Nasal cavity respiratory epithelium epithelial cell of viscerocranial mucosa (primary cell): Measurements from ENCODE around the gene CLIP1. TPM values are rescaled to one million over a fixed set of nuclear protein-coding genes. Genes with fewer than 3 reads are reported as not detected.

Source experiments
- total RNA-seq: library from RNA; depleted of rRNA; stranded (reverse); fragments of >200 nt; gene quantifications from 2 replicates; pipeline ENCODE4 v1.2.3, GENCODE V29; 2014

CLIP1 gene
- total RNA-seq, result 97.4 and 145 TPM in 2 replicates

GRCh38 chr12:122421821-122422729 is at the start of gene CLIP1:
Gene CLIP1, minus strand, starts transcription at chr12:122422669. Its CDS starts 42,217 bp downstream, at chr12:122380452.

GRCh38 chr12:122266230-122266901 is 156.1 kb downstream of the CLIP1 start, which contains the start of gene VPS33A:
Gene VPS33A, minus strand, starts transcription at chr12:122266494. Its CDS starts 86 bp downstream, at chr12:122266408.

GRCh38 chr12:122225683-122226365 is 196.6 kb downstream of the CLIP1 start, which contains the start of gene DIABLO:
Gene DIABLO, minus strand, starts transcription at chr12:122226052. Its CDS starts 38 bp downstream, at chr12:122226014.

Other genes starting within 250 kb of the CLIP1 start
- not detected in 2 replicates for gene IL31, start 248.4 kb downstream of the CLIP1 start, total RNA-seq
- gene LRRC43, start 239.5 kb downstream of the CLIP1 start, total RNA-seq, result under 0.01 and 0.28 TPM in 2 replicates
- gene B3GNT4, start 219.0 kb downstream of the CLIP1 start, total RNA-seq, result 0.68 and 5.6 TPM in 2 replicates
- gene DIABLO, start 196.6 kb downstream of the CLIP1 start, total RNA-seq, result 56.7 and 61.2 TPM in 2 replicates
- gene VPS33A, start 156.2 kb downstream of the CLIP1 start, total RNA-seq, result 19.1 and 23.0 TPM in 2 replicates
- gene ZCCHC8, start 78.3 kb upstream of the CLIP1 start, total RNA-seq, result 22.9 and 27.4 TPM in 2 replicates
- 37.6 and 55.0 TPM in 2 replicates for gene RSRC2, start 104.3 kb upstream of the CLIP1 start, total RNA-seq
- 5.5 and 8.7 TPM in 2 replicates for gene KNTC1, start 104.6 kb upstream of the CLIP1 start, total RNA-seq